ENCODE results near the gene BMAL2. TPM values are rescaled to one million over a fixed set of nuclear protein-coding genes. Genes with fewer than 3 reads are reported as not detected.

Gene BMAL2
- total RNA-seq, 1 experiment from 2014 or later: 23.1 TPM

DNA sequence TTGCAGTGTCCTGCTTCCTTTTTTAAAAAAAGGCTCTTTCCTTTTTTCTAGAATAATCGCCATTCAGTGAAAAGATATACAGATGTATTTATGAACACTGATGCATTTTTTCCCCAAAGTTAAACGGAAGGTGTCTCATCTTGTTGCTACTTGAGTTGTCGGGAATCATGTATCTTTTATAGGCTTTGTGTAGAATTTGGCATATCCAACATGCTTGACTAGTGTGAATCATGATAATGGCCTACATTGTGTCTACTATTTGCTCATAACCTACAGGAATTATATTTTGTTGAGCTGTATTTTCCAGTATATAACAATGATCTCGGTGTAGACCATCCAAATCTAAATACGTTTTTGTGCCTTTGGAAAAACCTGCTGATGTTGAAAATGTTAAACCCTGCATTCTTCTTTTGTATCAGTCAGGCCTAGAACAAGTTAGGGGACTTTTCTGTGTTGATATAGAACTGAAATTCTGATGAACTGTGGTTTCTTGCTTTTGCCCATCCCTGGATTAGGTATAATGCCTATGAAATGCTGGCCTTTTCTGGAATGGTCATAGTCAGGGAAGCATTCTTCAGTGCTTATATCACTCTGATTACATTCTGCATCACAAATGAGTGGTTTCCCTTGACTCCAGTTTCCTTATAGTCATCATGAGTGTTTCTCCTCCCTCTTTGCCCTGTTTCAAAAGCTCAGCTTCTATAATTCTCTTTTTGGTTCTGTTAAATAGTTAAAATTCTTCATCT is 10.8 kb downstream of the BMAL2 start:
- no peaks in the 10 kb centered on the region; a peak in 1 of 7 replicates for H3K36me3 Mint-ChIP-seq (ENCODE audit: insufficient read depth in 1 of 3, low read depth in 3 of 3)
- H3K23me2 ChIP-seq (ENCODE audit: insufficient read length, low read depth, low read length, poor library complexity, severe bottlenecking): no peaks in the 10 kb centered on the region
- no peak overlapping the region for H2BK20ac ChIP-seq (ENCODE audit: low read depth, low read length, poor library complexity, severe bottlenecking)
- no peak overlapping the region for H3T11ph ChIP-seq (ENCODE audit: low read length)
- H4K5ac ChIP-seq (ENCODE audit: insufficient read length, low read depth, low read length): no peak overlapping the region
- no peak overlapping the region for H3K4ac ChIP-seq (ENCODE audit: low read depth, low read length)
- no peak overlapping the region for H4K8ac ChIP-seq (replicated peaks; ENCODE audit: insufficient read length, low read depth, low read length)
- no peak overlapping the region for H3K14ac ChIP-seq (ENCODE audit: insufficient read depth, low read length)
- no peak overlapping the region for H3K18ac ChIP-seq (ENCODE audit: insufficient read length, low read depth, low read length)
- no CpG with 5 or more reads among the region's 5 CpGs for WGBS (ENCODE audit: extremely low coverage, insufficient read length, low lambda C conversion rate)
- no peak overlapping the region for H3K27ac Mint-ChIP-seq
- no peaks in the 10 kb centered on the region for H3K27me3 ChIP-seq (ENCODE audit: insufficient read depth, low read length)
- H2BK12ac ChIP-seq (ENCODE audit: insufficient read length, low read depth, low read length): no peak overlapping the region
- peaks cover 3% of the 10 kb centered on the region for H3K79me1 ChIP-seq (ENCODE audit: insufficient read depth, low read depth, low read length, poor library complexity, severe bottlenecking)
- TF ChIP-seq, protein P1, sequence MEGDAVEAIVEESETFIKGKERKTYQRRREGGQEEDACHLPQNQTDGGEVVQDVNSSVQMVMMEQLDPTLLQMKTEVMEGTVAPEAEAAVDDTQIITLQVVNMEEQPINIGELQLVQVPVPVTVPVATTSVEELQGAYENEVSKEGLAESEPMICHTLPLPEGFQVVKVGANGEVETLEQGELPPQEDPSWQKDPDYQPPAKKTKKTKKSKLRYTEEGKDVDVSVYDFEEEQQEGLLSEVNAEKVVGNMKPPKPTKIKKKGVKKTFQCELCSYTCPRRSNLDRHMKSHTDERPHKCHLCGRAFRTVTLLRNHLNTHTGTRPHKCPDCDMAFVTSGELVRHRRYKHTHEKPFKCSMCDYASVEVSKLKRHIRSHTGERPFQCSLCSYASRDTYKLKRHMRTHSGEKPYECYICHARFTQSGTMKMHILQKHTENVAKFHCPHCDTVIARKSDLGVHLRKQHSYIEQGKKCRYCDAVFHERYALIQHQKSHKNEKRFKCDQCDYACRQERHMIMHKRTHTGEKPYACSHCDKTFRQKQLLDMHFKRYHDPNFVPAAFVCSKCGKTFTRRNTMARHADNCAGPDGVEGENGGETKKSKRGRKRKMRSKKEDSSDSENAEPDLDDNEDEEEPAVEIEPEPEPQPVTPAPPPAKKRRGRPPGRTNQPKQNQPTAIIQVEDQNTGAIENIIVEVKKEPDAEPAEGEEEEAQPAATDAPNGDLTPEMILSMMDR (conservative IDR thresholded peaks at IDR 0.05): no peak
- no peak for DNase-seq
- H3K23ac ChIP-seq (ENCODE audit: insufficient read length, low read depth, low read length): no peak overlapping the region
- no peak overlapping the region for H2BK15ac ChIP-seq (ENCODE audit: low read depth, low read length)
- H3K4me3 Mint-ChIP-seq: no peak overlapping the region
- H2AFZ ChIP-seq (ENCODE audit: low read length): no peak overlapping the region
- no peak overlapping the region for H3K27ac ChIP-seq (ENCODE audit: insufficient read length, low read depth, low read length)
- H3K9me3 ChIP-seq (ENCODE audit: control insufficient read depth, low read depth, low read length): no peaks in the 10 kb centered on the region
- H4K20me1 ChIP-seq (ENCODE audit: control insufficient read depth, insufficient read depth, insufficient read length): no peaks in the 10 kb centered on the region
- H3K4me1 Mint-ChIP-seq: peaks cover 37 to 41% of the 10 kb centered on the region in 2 experiments
- H3K4me1 ChIP-seq (ENCODE audit: insufficient read depth, low read length): peaks cover 6% of the 10 kb centered on the region; the same call in 1 of the 2 replicates
- no peak overlapping the region for H3K4me2 ChIP-seq (ENCODE audit: insufficient read depth, insufficient read length, low read length)
- H3K56ac ChIP-seq (ENCODE audit: insufficient read length, low read depth, low read length): no peak overlapping the region
- no peak overlapping the region for H3K9ac ChIP-seq (ENCODE audit: extremely low read depth, insufficient read length, low read length)
- H2AK5ac ChIP-seq (ENCODE audit: insufficient read length, low read length): no peak overlapping the region
- peaks cover 6% of the 10 kb centered on the region; the same call in 1 of the 2 replicates for H3K79me2 ChIP-seq (ENCODE audit: insufficient read depth, low read length)
- H3K27me3 Mint-ChIP-seq (ENCODE audit: low read depth): no peaks in the 10 kb centered on the region
- H4K91ac ChIP-seq (ENCODE audit: insufficient read length, low read depth, low read length): no peak overlapping the region
- no peak overlapping the region for H2BK120ac ChIP-seq (ENCODE audit: low read depth, low read length, poor library complexity, severe bottlenecking)
- no peak overlapping the region for H2BK5ac ChIP-seq (ENCODE audit: insufficient read length, low read length)
- H3K9me3 Mint-ChIP-seq: no peaks in the 10 kb centered on the region
